Body of pancreas (tissue), 4 donors: Measurements from ENCODE around the gene FOXL2. TPM values are rescaled to one million over a fixed set of nuclear protein-coding genes. Genes with fewer than 3 reads are reported as not detected.

Experiments
- ATAC-seq: fragments of 150-250 bp; one replicate; pipeline ENCODE4 v1.9.1; 2016
- DNase-seq, 4 donors: peaks; one replicate each; pipeline ENCODE4 v3.0.0-alpha.2; 2019
- H3K27ac ChIP-seq, 4 donors: fragments of 200-600 bp; sonication (generic); 1 replicate in 3 of 4; 2 replicates in 1 of 4; pipeline versions ENCODE4 v1.5.1 to v1.6.1; 2016 to 2019; ENCODE audit warnings: mild to moderate bottlenecking in 1 of 4, mixed read lengths in 1 of 4, moderate library complexity in 1 of 4
- H3K27me3 ChIP-seq, 2 donors: fragments of 200-600 bp; sonication (generic); one replicate each; pipeline ENCODE4 v1.6.0; 2016; ENCODE audit warnings: mild to moderate bottlenecking in 1 of 2
- H3K36me3 ChIP-seq, 2 donors: fragments of 200-600 bp; sonication (generic); replicated peaks in 1 of 2; 2 replicates each; pipeline ENCODE4 v1.5.1; 2016; ENCODE audit warnings: low read depth in 2 of 2; ENCODE audit not compliant: insufficient read depth in 1 of 2
- H3K4me1 ChIP-seq: fragments of 200-600 bp; sonication (generic); one replicate; pipeline ENCODE4 v1.6.0; 2016
- H3K4me3 ChIP-seq, 2 donors: fragments of 200-600 bp; sonication (generic); 1 replicate in 1 of 2; 2 replicates in 1 of 2; pipeline ENCODE4 v1.5.1; 2016 to 2019
- H3K9me3 ChIP-seq, 3 donors: fragments of 200-600 bp; sonication (generic); 1 replicate in 2 of 3; 2 replicates in 1 of 3; pipeline ENCODE4 v1.5.1; 2016
- CTCF ChIP-seq, 7 experiments: fragments of 450-650 bp in 4 of 7; fragments of 200-600 bp in 3 of 7; sonication (generic) in 3 of 7; IDR thresholded peaks; one replicate each; pipeline ENCODE4 v1.5.1; 2016 to 2019; ENCODE audit warnings: antibody characterized with exemption in 7 of 7
- POLR2A ChIP-seq, 3 donors: fragments of 450-650 bp; IDR thresholded peaks; one replicate each; pipeline ENCODE4 v1.6.1; 2016; ENCODE audit warnings: antibody characterized with exemption in 3 of 3, mild to moderate bottlenecking in 2 of 3
- WGBS, 2 donors: methylation state at CpG; one replicate each; pipeline ENCODE4 v1.1.5; 2017; 5-methylcytosine and 5-hydroxymethylcytosine counted together
- intact Hi-C: fragments of 100-400 bp; cut with DNase I; formaldehyde crosslinking; loops from one replicate; pipeline ENCODE4 v1.15.1; 2023
- total RNA-seq, 2 donors: library from RNA; depleted of rRNA; stranded (reverse); fragments of >200 nt; gene quantifications; one replicate each; pipeline ENCODE4 v1.1.0, GENCODE V29; 2016

FOXL2 gene
- total RNA-seq, 2 donors from 2014 or later: 0.26 TPM; not detected in 1

GRCh38 chr3:138916824-138917223, 30.1 kb downstream of the FOXL2 start:
- WGBS, 2 donors: 32 to 35% methylated on average over 2 of the region's 2 CpGs
- TF ChIP-seq POLR2A (IDR thresholded peaks at IDR 0.05) (peak in 1 of 3 donors; percentile 14), CTCF (IDR thresholded peaks at IDR 0.05) (peak in 1 of 7 experiments; percentile 3)
- ATAC-seq: no peak
- intact Hi-C loops: loop anchor here (10.0 kb wide), 1 partner anchor 212 kb away; no protein-coding TSS in a partner anchor
- H3K4me1 ChIP-seq: peaks cover 19% of the 10 kb centered on the region
- peak overlapping the region in 3 of 4 donors; percentile 97 to 98 (median 97) for H3K27ac ChIP-seq
- no peaks in the 10 kb centered on the region for H3K9me3 ChIP-seq
- H3K4me3 ChIP-seq: no peak overlapping the region
- no peaks in the 10 kb centered on the region for H3K27me3 ChIP-seq
- DNase-seq: peak; percentile 80 to 89 (median 86)
- H3K36me3 ChIP-seq: no peaks in the 10 kb centered on the region

- Histone ChIP-seq H3K36me3 (no peaks in the 10 kb centered on the region), H3K27me3 (no peaks in the 10 kb centered on the region), H3K9me3 (no peaks in the 10 kb centered on the region), H3K4me3 (peak overlapping the region; percentile 44 to 71), H3K27ac (peak overlapping the region; percentile 94 to 98 (median 97)), H3K4me1 (peaks cover 19% of the 10 kb centered on the region)
- peak; percentile 91 for ATAC-seq
- peak; percentile 94 to 96 (median 94) for DNase-seq
- TF ChIP-seq POLR2A (IDR thresholded peaks at IDR 0.05) (peak; percentile 52 to 84 (median 80)), CTCF (IDR thresholded peaks at IDR 0.05) (peak; percentile 80 to 98 (median 96))
- intact Hi-C loops: loop anchor here (10.0 kb wide), 1 partner anchor 211 kb away; no protein-coding TSS in a partner anchor
- WGBS, 2 donors: 2% methylated on average over 12 to 54 of the region's 68 CpGs
These were observed 31.1 kb downstream of the FOXL2 start for GRCh38 chr3:138915503-138916498.

- ATAC-seq (peak; percentile 40), DNase-seq (no peak)
- H3K9me3 ChIP-seq: no peaks in the 10 kb centered on the region
- no peaks in the 10 kb centered on the region for H3K36me3 ChIP-seq
- no peaks in the 10 kb centered on the region for H3K27me3 ChIP-seq
- peak overlapping the region; percentile 94 to 98 (median 97) for H3K27ac ChIP-seq
- H3K4me3 ChIP-seq: peak overlapping the region in 1 of 2 donors; percentile 22
- 6 to 8% methylated on average over 18 to 19 of the region's 19 CpGs for WGBS, 2 donors
- intact Hi-C loops: loop anchor here (10.0 kb wide), 1 partner anchor 210 kb away; no protein-coding TSS in a partner anchor
- H3K4me1 ChIP-seq: peaks cover 19% of the 10 kb centered on the region
- TF ChIP-seq CTCF (IDR thresholded peaks at IDR 0.05) (no peak), POLR2A (IDR thresholded peaks at IDR 0.05) (no peak)
These were observed 32.0 kb downstream of the FOXL2 start for GRCh38 chr3:138914870-138915502.

- Histone ChIP-seq H3K4me3 (no peak overlapping the region), H3K4me1 (peaks cover 19% of the 10 kb centered on the region), H3K27ac (no peak overlapping the region), H3K9me3 (no peaks in the 10 kb centered on the region), H3K36me3 (no peaks in the 10 kb centered on the region), H3K27me3 (no peaks in the 10 kb centered on the region)
- WGBS, 2 donors: 65 to 81% methylated on average over 3 of the region's 3 CpGs
- ATAC-seq: no peak
- DNase-seq: no peak
- TF ChIP-seq POLR2A (IDR thresholded peaks at IDR 0.05) (no peak), CTCF (IDR thresholded peaks at IDR 0.05) (no peak)
- intact Hi-C loops: loop anchor here (10.0 kb wide), 1 partner anchor 209 kb away; no protein-coding TSS in a partner anchor
These were observed 33.2 kb downstream of the FOXL2 start for GRCh38 chr3:138913766-138914165.
